Hepatocyte (in vitro differentiated cells): ENCODE measurements around the gene PTGES2. TPM values are rescaled to one million over a fixed set of nuclear protein-coding genes. Genes with fewer than 3 reads are reported as not detected.

Source experiments
- DNase-seq: peaks from one replicate; pipeline ENCODE4 v3.0.0-alpha.2; 2016; ENCODE audit warnings: low spot score
- H2AFZ ChIP-seq: fragments of 200-600 bp; sonication (generic); 2 replicates; pipeline ENCODE4 v1.6.0; 2016; ENCODE audit warnings: antibody characterized with exemption, mild to moderate bottlenecking
- H3K27ac ChIP-seq: fragments of 200-600 bp; sonication (generic); 2 replicates; pipeline ENCODE4 v1.5.1; 2016; ENCODE audit warnings: mild to moderate bottlenecking
- H3K27me3 ChIP-seq: fragments of 200-600 bp; sonication (generic); 2 replicates; pipeline ENCODE4 v1.6.1; 2016
- H3K36me3 ChIP-seq: fragments of 200-600 bp; sonication (generic); replicated peaks from 2 replicates; pipeline ENCODE4 v1.5.1; 2016; ENCODE audit warnings: low read depth; ENCODE audit not compliant: insufficient read depth
- H3K4me1 ChIP-seq: fragments of 200-600 bp; sonication (generic); 2 replicates; pipeline ENCODE4 v1.5.1; 2016; ENCODE audit warnings: mild to moderate bottlenecking, moderate library complexity; ENCODE audit not compliant: insufficient read depth
- H3K4me2 ChIP-seq: fragments of 200-600 bp; sonication (generic); 2 replicates; pipeline ENCODE4 v1.6.0; 2016
- H3K4me3 ChIP-seq: fragments of 200-600 bp; sonication (generic); 2 replicates; pipeline ENCODE4 v1.5.1; 2016; ENCODE audit warnings: mild to moderate bottlenecking
- H3K79me2 ChIP-seq: fragments of 200-600 bp; sonication (generic); 2 replicates; pipeline ENCODE4 v1.6.0; 2017; ENCODE audit warnings: mild to moderate bottlenecking
- H3K9me2 ChIP-seq: fragments of 200-600 bp; sonication (generic); replicated peaks from 2 replicates; pipeline ENCODE4 v1.6.0; 2017; ENCODE audit warnings: mild to moderate bottlenecking; ENCODE audit not compliant: insufficient read depth
- H3K9me3 ChIP-seq: fragments of 200-600 bp; sonication (generic); 2 replicates; pipeline ENCODE4 v1.5.1; 2016; ENCODE audit warnings: low read depth, mild to moderate bottlenecking
- H4K20me1 ChIP-seq: fragments of 200-600 bp; sonication (generic); 2 replicates; pipeline ENCODE4 v1.6.0; 2016; ENCODE audit warnings: mild to moderate bottlenecking; ENCODE audit not compliant: insufficient read depth, poor library complexity, severe bottlenecking
- EZH2 ChIP-seq: fragments of 200-600 bp; sonication (generic); IDR thresholded peaks from 2 replicates; pipeline ENCODE4 v1.6.1; 2016; ENCODE audit warnings: antibody characterized with exemption, mild to moderate bottlenecking, borderline replicate concordance
- EZH2phosphoT487 ChIP-seq: fragments of 200-600 bp; sonication (generic); IDR thresholded peaks from one replicate; pipeline ENCODE4 v1.6.1; 2018; ENCODE audit warnings: antibody characterized with exemption, mild to moderate bottlenecking, low read depth, moderate library complexity; ENCODE audit not compliant: unreplicated experiment, severe bottlenecking
- WGBS: methylation state at CpG from one replicate; pipeline ENCODE4 v1.1.6; 2016; ENCODE audit warnings: low lambda C conversion rate; ENCODE audit errors: missing lambda C conversion rate; 5-methylcytosine and 5-hydroxymethylcytosine counted together
- polyA plus RNA-seq: library from polyadenylated mRNA; unstranded; fragments of >200 nt; fragmentation: Nextera tagmentation; extraction: Ambion mirVana; gene quantifications from 2 replicates; pipeline ENCODE4 v1.2.1, GENCODE V29; 2016
- total RNA-seq: library from RNA; depleted of rRNA; stranded (reverse); fragments of >200 nt; gene quantifications from 2 replicates; pipeline ENCODE4 v1.2.3, GENCODE V29; 2014
- TF ChIP-seq, protein P1 (sequence below): fragments of 200-600 bp; sonication (generic); IDR thresholded peaks from 2 replicates; pipeline ENCODE4 v1.5.1; 2016; ENCODE audit warnings: antibody characterized with exemption, mild to moderate bottlenecking; ENCODE audit not compliant: poor library complexity

Gene PTGES2
- 29.4 and 36.5 TPM in 2 replicates for total RNA-seq
- 68.1 and 81.7 TPM in 2 replicates for polyA plus RNA-seq

DNA sequence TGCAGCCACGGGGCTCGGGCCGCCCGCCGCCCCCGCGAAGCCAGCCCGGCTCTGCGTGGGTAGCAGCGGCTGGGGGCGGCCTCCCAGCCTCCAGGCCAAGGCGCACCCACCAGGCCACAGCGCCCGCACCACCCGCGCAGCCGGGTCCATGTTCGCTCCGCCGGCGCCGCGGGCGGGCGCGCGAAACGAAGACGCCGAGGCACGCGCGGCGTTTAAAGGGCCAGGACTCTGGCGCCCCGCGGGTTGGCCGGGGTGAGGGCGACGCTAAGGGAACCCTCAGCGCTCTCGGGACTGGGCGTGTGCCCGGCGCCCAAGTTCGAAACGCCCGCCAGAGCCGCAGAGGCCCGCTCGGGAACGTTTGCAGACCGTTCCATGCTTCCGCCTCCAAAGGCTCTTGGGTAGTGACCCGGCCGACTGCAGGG, at the start of gene PTGES2:
TSS of gene PTGES2 (minus strand) at position 162 of the 422 bp plus-strand sequence. CDS start at position 150, 12 bp downstream.
- H3K27me3 ChIP-seq = no peaks in the 10 kb centered on the region
- no peak for TF ChIP-seq EZH2
- no peaks in the 10 kb centered on the region for H4K20me1 ChIP-seq
- H3K4me1 ChIP-seq = peaks cover 19% of the 10 kb centered on the region
- peak; percentile 93 for DNase-seq
- peak within 1 kb of the TSS; percentile 44 for H3K4me3 ChIP-seq
- 1% methylated on average over 52 of the region's 56 CpGs for WGBS
- no peaks in the 10 kb centered on the region for H3K9me3 ChIP-seq
- peak within 1 kb of the TSS; percentile 97 for H3K27ac ChIP-seq
- no peaks in the 10 kb centered on the region for H3K36me3 ChIP-seq
- peak within 1 kb of the TSS; percentile 94 for H2AFZ ChIP-seq
- peaks cover 33% of the 10 kb centered on the region for H3K79me2 ChIP-seq
- peak within 1 kb of the TSS; percentile 88 for H3K4me2 ChIP-seq
- no peaks in the 10 kb centered on the region for H3K9me2 ChIP-seq

DNA sequence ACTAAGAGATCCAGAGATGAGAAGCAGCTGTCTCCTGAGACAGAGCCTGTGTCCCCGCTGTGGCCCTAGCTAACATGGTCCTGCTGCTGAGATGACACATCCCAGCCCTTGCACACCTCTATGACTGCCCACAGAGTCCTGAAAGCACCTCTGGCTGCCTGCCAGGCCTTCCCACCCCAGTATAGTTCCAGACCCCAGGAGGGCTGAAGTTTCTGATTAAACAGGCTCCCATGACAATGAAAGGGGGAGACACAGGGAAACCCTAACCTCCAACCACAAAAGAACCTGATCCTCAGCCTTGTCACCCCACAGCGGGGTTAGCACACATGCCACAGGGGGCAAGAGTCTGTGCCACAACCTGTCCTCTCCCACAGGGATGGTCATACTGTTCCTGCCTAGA, 48.2 kb upstream of the PTGES2 start:
- Histone ChIP-seq H3K27me3 (no peaks in the 10 kb centered on the region), H4K20me1 (no peaks in the 10 kb centered on the region), H3K9me3 (no peaks in the 10 kb centered on the region), H3K79me2 (no peaks in the 10 kb centered on the region), H3K4me3 (no peak overlapping the region), H3K27ac (no peak overlapping the region), H3K36me3 (no peaks in the 10 kb centered on the region), H3K4me1 (no peaks in the 10 kb centered on the region), H2AFZ (no peak overlapping the region), H3K9me2 (no peaks in the 10 kb centered on the region), H3K4me2 (no peak overlapping the region)
- TF ChIP-seq, protein P1, sequence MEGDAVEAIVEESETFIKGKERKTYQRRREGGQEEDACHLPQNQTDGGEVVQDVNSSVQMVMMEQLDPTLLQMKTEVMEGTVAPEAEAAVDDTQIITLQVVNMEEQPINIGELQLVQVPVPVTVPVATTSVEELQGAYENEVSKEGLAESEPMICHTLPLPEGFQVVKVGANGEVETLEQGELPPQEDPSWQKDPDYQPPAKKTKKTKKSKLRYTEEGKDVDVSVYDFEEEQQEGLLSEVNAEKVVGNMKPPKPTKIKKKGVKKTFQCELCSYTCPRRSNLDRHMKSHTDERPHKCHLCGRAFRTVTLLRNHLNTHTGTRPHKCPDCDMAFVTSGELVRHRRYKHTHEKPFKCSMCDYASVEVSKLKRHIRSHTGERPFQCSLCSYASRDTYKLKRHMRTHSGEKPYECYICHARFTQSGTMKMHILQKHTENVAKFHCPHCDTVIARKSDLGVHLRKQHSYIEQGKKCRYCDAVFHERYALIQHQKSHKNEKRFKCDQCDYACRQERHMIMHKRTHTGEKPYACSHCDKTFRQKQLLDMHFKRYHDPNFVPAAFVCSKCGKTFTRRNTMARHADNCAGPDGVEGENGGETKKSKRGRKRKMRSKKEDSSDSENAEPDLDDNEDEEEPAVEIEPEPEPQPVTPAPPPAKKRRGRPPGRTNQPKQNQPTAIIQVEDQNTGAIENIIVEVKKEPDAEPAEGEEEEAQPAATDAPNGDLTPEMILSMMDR = no peak
- no peak for TF ChIP-seq EZH2
- no peak for DNase-seq
- WGBS = 92% methylated on average over 2 of the region's 2 CpGs

DNA sequence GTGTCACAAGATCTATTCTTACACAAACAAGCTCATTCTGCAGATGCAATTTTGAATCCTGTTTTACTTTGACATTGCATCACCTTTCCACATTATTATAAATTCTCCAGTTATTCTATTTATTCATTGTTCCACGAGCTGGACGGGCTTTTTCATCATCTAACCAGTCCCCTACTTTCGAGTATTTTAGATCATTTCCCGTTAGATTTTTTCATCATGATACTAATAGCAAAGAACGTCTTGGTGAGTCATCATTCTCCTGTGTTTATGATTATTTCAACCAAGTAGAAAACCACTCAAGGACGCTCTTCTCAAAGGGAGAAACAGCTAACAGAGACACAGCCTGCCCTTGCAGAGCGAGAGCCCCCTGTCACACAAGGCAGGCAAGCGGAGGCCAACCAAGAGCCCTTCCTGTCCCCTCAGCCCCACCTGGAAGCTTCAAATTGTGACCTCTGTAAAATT, 47.6 kb upstream of the PTGES2 start:
- DNase-seq = no peak
- no peaks in the 10 kb centered on the region for H3K9me3 ChIP-seq
- no peaks in the 10 kb centered on the region for H3K79me2 ChIP-seq
- no peak overlapping the region for H3K4me3 ChIP-seq
- H3K27ac ChIP-seq = no peak overlapping the region
- no peaks in the 10 kb centered on the region for H3K36me3 ChIP-seq
- H3K9me2 ChIP-seq = no peaks in the 10 kb centered on the region
- H3K4me1 ChIP-seq = no peaks in the 10 kb centered on the region
- no peak overlapping the region for H3K4me2 ChIP-seq
- H4K20me1 ChIP-seq = no peaks in the 10 kb centered on the region
- TF ChIP-seq EZH2phosphoT487 = no peak
- TF ChIP-seq, protein P1 = no peak
- TF ChIP-seq EZH2 = no peak
- no peak overlapping the region for H2AFZ ChIP-seq
- 87% methylated on average over 8 of the region's 8 CpGs for WGBS
- no peaks in the 10 kb centered on the region for H3K27me3 ChIP-seq

DNA sequence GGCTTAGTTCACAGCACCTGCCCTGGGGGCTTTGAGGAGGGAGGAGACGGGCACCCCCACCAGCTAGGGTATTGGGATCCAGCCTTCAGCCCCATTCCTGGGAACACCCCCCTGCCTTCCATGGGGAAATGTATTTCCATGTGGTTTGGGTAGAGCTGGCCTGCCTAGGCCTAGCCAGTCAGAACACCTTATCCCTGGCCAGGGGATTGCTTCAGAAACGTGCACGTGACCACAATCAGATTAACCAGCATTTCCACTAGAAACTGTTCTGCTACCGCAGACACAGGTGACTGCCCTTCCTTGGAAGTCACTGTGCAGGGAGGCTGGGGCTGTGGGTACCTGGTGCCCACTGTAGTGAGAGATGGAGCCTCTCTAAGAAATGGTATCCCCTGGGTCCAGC, 46.5 kb upstream of the PTGES2 start:
- H3K27ac ChIP-seq = no peak overlapping the region
- no peaks in the 10 kb centered on the region for H3K36me3 ChIP-seq
- 90% methylated on average over 4 of the region's 4 CpGs for WGBS
- no peaks in the 10 kb centered on the region for H3K27me3 ChIP-seq
- TF ChIP-seq EZH2phosphoT487 (no peak), EZH2 (no peak)
- TF ChIP-seq, protein P1 = no peak
- no peaks in the 10 kb centered on the region for H4K20me1 ChIP-seq
- no peaks in the 10 kb centered on the region for H3K79me2 ChIP-seq
- no peak overlapping the region for H3K4me3 ChIP-seq
- no peaks in the 10 kb centered on the region for H3K9me3 ChIP-seq
- peak; percentile 1 for DNase-seq
- no peaks in the 10 kb centered on the region for H3K9me2 ChIP-seq
- no peak overlapping the region for H3K4me2 ChIP-seq
- H2AFZ ChIP-seq = no peak overlapping the region
- H3K4me1 ChIP-seq = no peaks in the 10 kb centered on the region
